Activated B cell treated with CpG ODN at 0.5 μM for 24 hours (primary cell): Measurements from ENCODE around the gene SBSN. TPM values are rescaled to one million over a fixed set of nuclear protein-coding genes. Genes with fewer than 3 reads are reported as not detected.

Experiments
- ATAC-seq: fragments of 200-7000 bp; cut with Tn5 transposase; one replicate; pipeline ENCODE4 v1.10.0; 2021; ENCODE audit warnings: low read depth, mild to moderate bottlenecking, moderate library complexity
- CTCF ChIA-PET: fragments of 350-600 bp; sonication (Branson Sonifier 250); formaldehyde crosslinking; loops from one replicate; lab custom pipeline; 2021; ENCODE audit warnings: antibody characterized with exemption; lab: Charles Lee
- POLR2A ChIA-PET: fragments of 350-600 bp; sonication (Branson Sonifier 250); formaldehyde crosslinking; loops from one replicate; lab custom pipeline; 2021; ENCODE audit warnings: antibody characterized with exemption; lab: Charles Lee
- DNase-seq: peaks from one replicate; pipeline ENCODE4 v3.0.0; 2022
- H3K27ac Mint-ChIP-seq: one replicate; pipeline ENCODE4 v1.8.0; 2020; ENCODE audit warnings: mixed read lengths
- H3K27me3 Mint-ChIP-seq: one replicate; pipeline ENCODE4 v1.8.0; 2021; ENCODE audit warnings: mixed read lengths
- H3K36me3 Mint-ChIP-seq: one replicate; pipeline ENCODE4 v1.8.0; 2021; ENCODE audit warnings: low read depth, mixed read lengths
- H3K4me1 Mint-ChIP-seq: one replicate; pipeline ENCODE4 v1.8.0; 2021; ENCODE audit warnings: mixed read lengths
- H3K4me3 Mint-ChIP-seq: one replicate; pipeline ENCODE4 v1.8.0; 2020; ENCODE audit warnings: mild to moderate bottlenecking, mixed read lengths
- H3K9me3 Mint-ChIP-seq: one replicate; pipeline ENCODE4 v1.8.0; 2020; ENCODE audit warnings: mixed read lengths
- CTCF ChIP-seq: fragments of 200-600 bp; IDR thresholded peaks from one replicate; pipeline ENCODE4 v1.8.0; 2022; ENCODE audit warnings: antibody characterized with exemption, mild to moderate bottlenecking
- intact Hi-C: fragments of 100-400 bp; cut with micrococcal nuclease; formaldehyde crosslinking; loops from one replicate; pipeline ENCODE4 v1.15.1; 2024
- total RNA-seq: library from RNA; stranded (reverse); gene quantifications from 2 replicates; pipeline ENCODE4 v1.2.3, GENCODE V29; 2022

Gene SBSN
- total RNA-seq, 1 donor from 2014 or later: not detected

DNA sequence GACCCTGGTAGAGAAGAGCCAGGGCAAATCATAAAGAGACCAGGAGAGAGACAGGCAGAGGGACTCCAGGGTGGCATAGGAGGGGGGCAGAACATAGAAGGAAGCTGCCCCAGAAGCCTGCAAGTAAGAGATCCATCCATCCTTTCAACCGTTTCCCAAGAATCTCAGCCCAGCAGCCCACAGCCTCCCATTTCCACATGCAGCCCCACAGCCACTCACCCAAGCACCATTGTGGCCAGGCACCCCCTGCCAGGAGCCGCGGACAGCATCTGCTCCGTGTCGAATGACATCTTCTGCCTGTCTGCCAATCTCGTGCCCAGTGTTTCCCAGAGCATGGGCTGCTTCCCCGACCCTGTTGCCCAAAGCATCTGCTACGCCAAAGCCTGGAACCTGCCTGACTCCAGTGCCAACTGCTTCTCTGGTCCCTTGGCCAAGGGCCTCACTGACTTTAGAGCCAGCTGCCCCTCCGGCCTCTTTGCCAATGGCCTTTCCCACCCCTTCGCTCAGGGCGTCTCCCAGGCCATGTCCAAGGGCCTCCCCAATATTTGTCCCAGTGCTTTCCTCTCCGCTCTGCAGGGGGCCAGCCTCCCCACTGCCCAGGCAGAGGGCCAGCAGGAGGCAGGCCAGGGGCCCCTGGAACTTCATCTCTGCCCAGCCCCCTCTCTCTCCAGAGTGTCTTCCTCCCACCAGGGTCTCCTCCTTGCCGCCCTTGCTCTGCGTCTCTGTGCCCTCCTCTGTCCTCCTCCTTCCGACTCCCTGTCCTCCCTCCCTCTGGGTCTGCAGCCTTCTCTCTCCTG lies 15.1 kb downstream of the SBSN start:
- POLR2A ChIA-PET: no interaction called here
- Mint-ChIP-seq H3K4me3 (no peak overlapping the region), H3K27ac (no peak overlapping the region)

GRCh38 chr19:35511337-35511736 lies 16.8 kb downstream of the SBSN start:
- ChIA-PET CTCF (interaction anchor here (1.1 to 2.0 kb wide), 7 partner anchors 9 to 158 kb away, joined by 3 to 22 read pairs (median 7); no protein-coding TSS in a partner anchor), POLR2A (interaction anchor here (1.3 kb wide), 1 partner anchor 133 kb away, joined by 3 read pairs; no protein-coding TSS in a partner anchor)
- Mint-ChIP-seq H3K36me3 (no peaks in the 10 kb centered on the region), H3K27me3 (peaks cover 41% of the 10 kb centered on the region), H3K4me1 (peaks cover 17% of the 10 kb centered on the region), H3K9me3 (no peaks in the 10 kb centered on the region), H3K4me3 (no peak overlapping the region), H3K27ac (no peak overlapping the region)
- no peak for ATAC-seq
- intact Hi-C loops: no loop called here
- no peak for TF ChIP-seq CTCF
- no peak for DNase-seq

More for the DNA sequence above, 15.1 kb downstream of the SBSN start:
- peaks cover 35% of the 10 kb centered on the region for H3K27me3 Mint-ChIP-seq
- intact Hi-C loops: no loop called here
- no peaks in the 10 kb centered on the region for H3K9me3 Mint-ChIP-seq
- DNase-seq (no peak), ATAC-seq (no peak)
- CTCF ChIA-PET: interaction anchor here (1.6 kb wide), 1 partner anchor 79 kb away, joined by 3 read pairs; no protein-coding TSS in a partner anchor
- H3K4me1 Mint-ChIP-seq: peaks cover 17% of the 10 kb centered on the region
- no peak for TF ChIP-seq CTCF
- H3K36me3 Mint-ChIP-seq: no peaks in the 10 kb centered on the region

GRCh38 chr19:35510626-35510964 lies 17.5 kb downstream of the SBSN start:
- Mint-ChIP-seq H3K27me3 (peaks cover 49% of the 10 kb centered on the region), H3K9me3 (no peaks in the 10 kb centered on the region), H3K4me1 (peaks cover 17% of the 10 kb centered on the region), H3K4me3 (peak overlapping the region; percentile 73), H3K27ac (no peak overlapping the region), H3K36me3 (no peaks in the 10 kb centered on the region)
- POLR2A ChIA-PET: interaction anchor here (0.5 to 1.3 kb wide), 4 partner anchors 87 to 373 kb away, joined by 3 to 9 read pairs (median 5); no protein-coding TSS in a partner anchor
- CTCF ChIA-PET: interaction anchor here (0.8 to 2.0 kb wide), 17 partner anchors 10 to 441 kb away, joined by 3 to 22 read pairs (median 4); partner anchors contain the start of genes COX6B1, FFAR3 and HAUS5
- ATAC-seq (no peak), DNase-seq (no peak)
- intact Hi-C loops: loop anchor here (1.0 kb wide), 3 partner anchors 35 to 207 kb away; partner anchors contain the start of gene TMEM147
- TF ChIP-seq CTCF: peak; percentile 12

GRCh38 chr19:35509861-35510625 lies 18.1 kb downstream of the SBSN start:
- ATAC-seq (peak; percentile 91), DNase-seq (peak; percentile 76)
- Mint-ChIP-seq H3K9me3 (no peaks in the 10 kb centered on the region), H3K27me3 (peaks cover 53% of the 10 kb centered on the region), H3K27ac (no peak overlapping the region), H3K4me1 (peaks cover 17% of the 10 kb centered on the region), H3K36me3 (no peaks in the 10 kb centered on the region), H3K4me3 (peak overlapping the region; percentile 73)
- POLR2A ChIA-PET: interaction anchor here (0.5 to 1.3 kb wide), 4 partner anchors 122 to 1067 kb away, joined by 3 to 9 read pairs (median 3); no protein-coding TSS in a partner anchor
- CTCF ChIA-PET: interaction anchor here (0.8 to 2.0 kb wide), 17 partner anchors 10 to 440 kb away, joined by 3 to 22 read pairs (median 4); partner anchors contain the start of genes COX6B1, FFAR3 and HAUS5
- peak; percentile 86 for TF ChIP-seq CTCF
- intact Hi-C loops: loop anchor here (1.0 kb wide), 3 partner anchors 35 to 207 kb away; partner anchors contain the start of gene TMEM147
